ENCODE results near the gene LARP1.
A peak's percentile ranks its signal among the peaks of the same experiment; 100 is the strongest.
"Not testable (repeated sequence)": the region's sequence is repeated elsewhere in the genome, so short reads cannot be mapped to it uniquely, and the experiment has no call there.

Gene LARP1

GRCh38 chr5:154824070-154824469 lies 68.9 kb downstream of the LARP1 start:
- DNase-seq (ENCODE audit: low read depth): no peak

GRCh38 chr5:154829181-154829588 lies 74.0 kb downstream of the LARP1 start:
- DNase-seq (ENCODE audit: low read depth): no peak

GRCh38 chr5:154829589-154830218 lies 74.5 kb downstream of the LARP1 start:
- no peak for DNase-seq (ENCODE audit: low read depth)

DNA sequence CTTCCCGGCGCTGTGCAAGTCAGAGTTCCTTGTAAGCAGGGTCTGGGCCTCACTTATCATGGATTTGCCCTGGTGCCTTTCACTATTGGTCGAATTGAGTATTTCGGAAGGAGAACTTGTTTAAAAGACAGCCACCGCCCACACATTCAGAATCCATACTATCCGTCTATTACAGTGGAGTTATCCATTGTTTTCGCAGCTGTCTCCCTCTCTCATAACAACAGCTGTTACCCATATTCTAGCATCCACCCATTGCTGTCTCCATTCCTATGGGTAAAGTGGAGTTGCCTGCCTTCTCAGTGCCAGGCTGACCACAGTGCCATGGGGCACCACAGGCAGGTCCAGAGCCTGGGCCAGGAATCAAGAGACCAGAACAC lies 75.0 kb downstream of the LARP1 start:
- DNase-seq (ENCODE audit: low read depth): no peak

DNA sequence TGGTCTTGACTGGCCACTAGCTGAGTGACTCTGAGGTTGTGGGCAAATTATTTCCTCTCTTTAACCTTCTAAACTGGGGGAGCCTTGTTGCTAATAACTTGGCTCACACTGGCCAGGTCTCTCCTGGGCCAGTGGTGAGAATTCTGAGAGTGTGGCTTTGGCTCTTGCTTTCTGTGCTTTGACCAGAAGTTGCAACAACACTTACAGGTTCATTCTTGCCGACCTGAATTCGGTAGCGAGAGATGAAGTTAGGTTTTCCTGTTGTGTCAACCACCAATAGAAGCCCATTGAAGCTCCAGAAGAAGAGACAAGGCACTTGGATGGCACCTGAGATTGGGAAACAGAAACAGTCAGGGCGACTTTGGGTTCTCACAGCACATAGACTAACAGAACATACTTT lies 75.4 kb downstream of the LARP1 start:
- no peak for DNase-seq (ENCODE audit: low read depth)

- DNase-seq (ENCODE audit: low read depth): no peak
Measured at GRCh38 chr5:154831451-154831850, 76.3 kb downstream of the LARP1 start.

DNA sequence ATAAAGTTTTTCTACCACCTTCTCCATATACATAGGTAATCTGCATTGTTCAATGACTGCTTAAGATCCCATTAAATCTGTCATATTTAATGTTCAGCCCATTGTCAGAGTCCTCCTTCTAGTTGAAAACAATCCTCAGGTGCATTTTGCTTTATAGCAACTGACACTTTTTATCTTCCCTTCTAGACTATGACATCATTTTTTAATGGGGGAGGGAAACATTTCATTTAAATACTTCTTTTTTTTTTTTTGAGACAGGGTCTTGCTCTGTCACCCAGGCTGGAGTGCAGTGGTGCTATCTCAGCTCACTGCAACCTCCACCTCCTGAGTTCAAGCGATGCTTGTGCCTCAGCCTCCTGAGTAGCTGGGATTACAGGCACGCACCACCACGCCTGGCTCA lies 77.6 kb downstream of the LARP1 start:
- DNase-seq (ENCODE audit: low read depth): not testable (repeated sequence)

DNA sequence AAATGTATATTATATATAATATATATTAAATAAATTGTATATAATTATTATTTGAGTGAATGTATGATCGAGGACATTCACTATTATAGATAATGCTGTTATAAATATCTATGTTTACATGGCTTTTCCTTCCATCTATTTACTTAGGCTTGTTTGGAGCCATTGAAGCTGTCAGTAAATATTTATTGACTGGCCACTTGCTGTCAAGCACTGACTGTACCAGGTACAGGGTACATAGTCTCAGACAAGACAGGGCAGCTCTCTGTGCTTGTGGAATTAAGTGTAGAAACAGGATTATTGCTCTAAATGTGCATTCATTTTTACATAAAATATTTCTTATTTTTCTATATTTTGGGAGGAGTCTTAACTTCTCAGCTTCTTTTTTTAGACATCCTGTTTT lies 78.9 kb downstream of the LARP1 start:
- DNase-seq (ENCODE audit: low read depth): no peak

GRCh38 chr5:154835701-154836052 lies 80.5 kb downstream of the LARP1 start:
- not testable (repeated sequence) for DNase-seq (ENCODE audit: low read depth)

DNA sequence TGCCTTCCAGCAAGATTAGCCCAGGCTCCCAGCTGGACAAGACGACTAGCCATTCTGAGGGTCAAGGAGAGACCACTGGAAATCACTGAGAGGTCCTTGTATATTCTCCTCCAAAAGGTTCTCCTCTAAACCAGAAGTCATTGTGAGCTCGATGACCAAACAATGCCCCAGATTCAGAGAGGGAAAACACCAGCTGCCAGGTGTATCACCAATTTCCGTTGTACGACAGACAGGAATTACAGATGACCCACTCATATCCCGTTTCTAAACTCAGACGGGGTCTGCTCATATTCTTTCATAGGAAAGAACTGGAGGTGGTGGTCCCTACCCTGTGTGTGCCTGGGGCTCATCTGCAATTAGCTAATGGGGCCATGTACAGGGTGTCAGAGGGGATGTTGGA lies 81.0 kb downstream of the LARP1 start:
- no peak for DNase-seq (ENCODE audit: low read depth)

- no peak for DNase-seq (ENCODE audit: low read depth)
Measured at GRCh38 chr5:154837009-154837901, 82.1 kb downstream of the LARP1 start.

DNA sequence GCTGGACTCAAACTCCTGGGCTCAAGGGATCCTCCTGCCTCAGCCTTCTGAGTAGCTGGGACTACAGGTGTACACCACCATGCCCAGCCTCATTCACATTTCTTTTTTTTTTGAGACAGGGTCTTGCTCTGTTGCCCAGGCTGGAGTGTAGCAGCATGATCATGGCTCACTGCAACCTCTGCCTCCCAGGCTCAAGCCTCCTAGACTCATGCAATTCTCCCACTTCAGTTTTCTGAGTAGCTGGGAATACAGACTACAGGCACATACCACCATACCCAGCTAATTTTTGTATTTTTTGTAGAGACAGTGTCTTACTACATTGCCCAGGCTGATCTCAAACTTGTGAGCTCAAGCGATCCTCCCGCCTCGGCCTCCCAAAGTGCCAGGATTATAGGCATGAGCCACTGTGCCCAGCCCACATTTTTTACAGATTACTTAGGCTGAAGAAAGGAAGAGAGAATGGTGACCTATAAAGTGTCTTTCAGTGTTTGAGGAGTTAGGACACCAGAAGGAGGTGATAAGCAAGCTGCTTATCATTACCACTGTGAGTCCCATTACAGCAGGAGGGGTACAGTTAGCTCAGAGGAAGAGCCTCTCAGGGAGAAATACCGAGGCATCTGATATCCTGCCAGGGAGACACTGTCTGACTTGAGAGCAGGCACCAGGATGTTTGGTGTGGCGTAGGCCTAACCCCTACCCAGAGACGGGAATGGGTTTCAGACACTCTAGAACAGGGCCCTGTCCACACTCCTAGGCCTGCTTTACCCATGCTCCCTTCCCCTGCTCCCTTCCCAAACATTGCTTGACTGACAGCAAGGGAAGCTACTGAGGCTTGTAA lies 85.5 kb downstream of the LARP1 start:
- DNase-seq (ENCODE audit: low read depth): no peak

DNA sequence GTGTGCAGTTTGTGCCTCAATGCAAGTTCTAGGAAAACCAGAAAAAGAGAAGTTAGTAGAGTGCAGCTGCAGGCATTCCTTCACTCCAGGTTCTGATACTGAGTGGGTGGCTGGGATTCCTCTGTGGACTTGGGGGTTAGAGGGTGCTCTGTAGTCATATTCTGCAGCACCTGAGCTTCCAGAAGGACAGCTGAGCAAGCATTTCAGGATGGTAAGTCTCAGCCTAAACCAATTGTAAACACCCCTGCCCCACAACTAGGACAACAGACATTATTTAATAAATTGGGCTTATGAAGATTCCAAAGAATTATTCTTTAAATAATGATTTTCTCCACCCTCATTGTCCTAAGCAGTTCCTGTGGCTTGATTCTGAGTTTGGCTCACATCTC lies 86.1 kb downstream of the LARP1 start:
- DNase-seq (ENCODE audit: low read depth): no peak

- DNase-seq (ENCODE audit: low read depth): no peak
Measured at GRCh38 chr5:154842689-154843530, 87.7 kb downstream of the LARP1 start.

DNA sequence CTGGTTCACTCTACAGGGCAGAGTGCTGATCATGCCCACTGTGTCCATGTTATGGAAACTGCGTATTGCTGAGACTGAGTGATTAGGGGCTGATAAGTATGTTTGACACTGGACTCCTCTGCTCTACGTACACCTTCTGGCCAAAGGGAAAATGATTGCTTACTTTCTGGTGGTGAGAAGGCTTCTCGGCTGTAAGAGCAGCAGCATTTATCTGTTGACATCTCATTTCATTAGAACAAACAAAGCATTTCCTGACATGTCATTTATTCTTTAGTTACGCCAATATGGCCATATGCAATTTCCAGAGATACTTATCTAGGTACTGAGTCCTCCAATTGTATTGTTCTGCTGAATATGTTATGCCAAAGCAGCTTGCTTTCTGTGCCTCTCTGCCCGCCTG lies 89.6 kb downstream of the LARP1 start:
- no peak for DNase-seq (ENCODE audit: low read depth)

- no peak for DNase-seq (ENCODE audit: low read depth)
Measured at GRCh38 chr5:154849264-154849785, 94.1 kb downstream of the LARP1 start.

DNA sequence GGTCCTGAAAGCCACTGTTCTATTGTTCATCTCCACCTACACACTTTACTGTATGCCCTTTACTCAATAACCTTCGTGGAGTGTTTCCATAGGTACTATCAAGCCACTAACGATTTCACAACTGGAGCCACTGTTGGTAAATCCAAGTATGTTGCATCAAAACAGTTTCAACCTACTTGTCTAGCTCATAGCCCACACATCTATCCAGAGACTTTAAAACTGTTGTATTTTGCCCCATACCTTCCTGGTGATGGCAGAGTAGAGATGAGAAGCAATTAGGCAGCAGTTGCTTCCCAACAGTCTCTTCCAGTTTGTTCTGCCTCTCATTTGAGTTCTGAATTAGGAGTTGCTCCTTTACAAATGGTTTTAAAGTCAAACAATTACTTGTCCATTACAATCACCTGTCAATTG lies 94.6 kb downstream of the LARP1 start:
- DNase-seq (ENCODE audit: low read depth): peak; percentile 91

GRCh38 chr5:154850255-154851062 lies 95.3 kb downstream of the LARP1 start, which contains the start of gene FAXDC2:
TSS of gene FAXDC2 (minus strand) at chr5:154850603. CDS start at chr5:154838178, 12,425 bp downstream.
- peak; percentile 85 for DNase-seq (ENCODE audit: low read depth)

GRCh38 chr5:154851351-154851750 lies 96.2 kb downstream of the LARP1 start:
- no peak for DNase-seq (ENCODE audit: low read depth)

- peak; percentile 93 for DNase-seq (ENCODE audit: low read depth)
Measured at GRCh38 chr5:154857530-154858296, 102.5 kb downstream of the LARP1 start.
